Neural progenitor cell (in vitro differentiated cells): ENCODE data around the gene KDM2A.
"Not testable (repeated sequence)": the region's sequence is repeated elsewhere in the genome, so short reads cannot be mapped to it uniquely, and the experiment has no call there.

Experiments used
- EZH2 ChIP-seq: fragments of 200-600 bp; sonication (generic); IDR thresholded peaks from 2 replicates; pipeline ENCODE4 v1.6.1; 2017; ENCODE audit warnings: antibody characterized with exemption, mild to moderate bottlenecking, moderate library complexity
- TF ChIP-seq, protein P1 (sequence below): fragments of 200-600 bp; sonication (generic); IDR thresholded peaks from 2 replicates; pipeline ENCODE4 v1.5.1; 2017; ENCODE audit warnings: antibody characterized with exemption, mild to moderate bottlenecking

DNA sequence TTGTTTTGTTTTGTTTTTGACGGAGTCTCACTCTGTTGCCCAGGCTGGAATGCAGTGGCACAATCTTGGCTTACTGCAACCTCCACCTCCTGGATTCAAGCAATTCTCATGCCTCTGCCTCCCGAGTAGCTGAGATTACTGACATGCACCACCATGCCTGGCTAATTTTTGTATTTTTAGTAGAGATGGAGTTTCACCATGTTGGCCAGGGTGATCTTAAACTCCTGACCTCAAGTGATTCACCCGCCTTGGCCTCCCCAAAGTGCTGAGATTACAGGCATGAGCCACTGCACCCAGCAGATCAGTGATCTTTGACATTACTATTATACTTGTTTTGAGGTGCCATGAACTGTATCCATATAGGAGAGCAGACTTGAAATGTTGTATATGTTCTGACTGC, 79.7 kb downstream of the KDM2A start:
- TF ChIP-seq, protein P1, sequence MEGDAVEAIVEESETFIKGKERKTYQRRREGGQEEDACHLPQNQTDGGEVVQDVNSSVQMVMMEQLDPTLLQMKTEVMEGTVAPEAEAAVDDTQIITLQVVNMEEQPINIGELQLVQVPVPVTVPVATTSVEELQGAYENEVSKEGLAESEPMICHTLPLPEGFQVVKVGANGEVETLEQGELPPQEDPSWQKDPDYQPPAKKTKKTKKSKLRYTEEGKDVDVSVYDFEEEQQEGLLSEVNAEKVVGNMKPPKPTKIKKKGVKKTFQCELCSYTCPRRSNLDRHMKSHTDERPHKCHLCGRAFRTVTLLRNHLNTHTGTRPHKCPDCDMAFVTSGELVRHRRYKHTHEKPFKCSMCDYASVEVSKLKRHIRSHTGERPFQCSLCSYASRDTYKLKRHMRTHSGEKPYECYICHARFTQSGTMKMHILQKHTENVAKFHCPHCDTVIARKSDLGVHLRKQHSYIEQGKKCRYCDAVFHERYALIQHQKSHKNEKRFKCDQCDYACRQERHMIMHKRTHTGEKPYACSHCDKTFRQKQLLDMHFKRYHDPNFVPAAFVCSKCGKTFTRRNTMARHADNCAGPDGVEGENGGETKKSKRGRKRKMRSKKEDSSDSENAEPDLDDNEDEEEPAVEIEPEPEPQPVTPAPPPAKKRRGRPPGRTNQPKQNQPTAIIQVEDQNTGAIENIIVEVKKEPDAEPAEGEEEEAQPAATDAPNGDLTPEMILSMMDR = not testable (repeated sequence)
- not testable (repeated sequence) for TF ChIP-seq EZH2
